Testis (tissue), 3 donors: ENCODE measurements around the gene CINP. TPM values are rescaled to one million over a fixed set of nuclear protein-coding genes. Genes with fewer than 3 reads are reported as not detected.

Experiments used
- DNase-seq: peaks from one replicate; pipeline ENCODE4 v3.0.0-alpha.2; 2019
- H3K27ac ChIP-seq, 2 donors: fragments of 200-600 bp; sonication (generic); one replicate each; pipeline ENCODE4 v1.5.1; 2019
- H3K27me3 ChIP-seq: fragments of 200-600 bp; sonication (generic); one replicate; pipeline ENCODE4 v1.5.1; 2019
- H3K36me3 ChIP-seq: fragments of 200-600 bp; sonication (generic); one replicate; pipeline ENCODE4 v1.5.1; 2017; ENCODE audit warnings: low read depth; ENCODE audit errors: missing control alignments
- H3K4me1 ChIP-seq: fragments of 200-600 bp; sonication (generic); one replicate; pipeline ENCODE4 v1.5.1; 2019
- H3K4me3 ChIP-seq, 2 donors: fragments of 200-600 bp; sonication (generic); one replicate each; pipeline ENCODE4 v1.5.1; 2017 to 2019
- H3K9me3 ChIP-seq: fragments of 200-600 bp; sonication (generic); one replicate; pipeline ENCODE4 v1.5.1; 2017
- CTCF ChIP-seq, 3 experiments: fragments of 450-650 bp in 2 of 3; fragments of 200-600 bp in 1 of 3; sonication (generic) in 1 of 3; IDR thresholded peaks; one replicate each; pipeline ENCODE4 v1.5.1; 2016 to 2019; ENCODE audit warnings: antibody characterized with exemption in 3 of 3, mild to moderate bottlenecking in 2 of 3, moderate library complexity in 1 of 3
- POLR2A ChIP-seq: fragments of 450-650 bp; IDR thresholded peaks from one replicate; pipeline ENCODE4 v1.6.1; 2017; ENCODE audit warnings: antibody characterized with exemption, mild to moderate bottlenecking, moderate library complexity
- WGBS, 2 donors: methylation state at CpG; one replicate each; pipeline ENCODE4 v1.1.5; 2018; 5-methylcytosine and 5-hydroxymethylcytosine counted together
- intact Hi-C: fragments of 100-400 bp; cut with DNase I; formaldehyde crosslinking; loops from one replicate; pipeline ENCODE4 v1.15.1; 2023; ENCODE audit warnings: low total_unique reads
- polyA plus RNA-seq: library from polyadenylated mRNA; stranded (reverse); fragments of 350-450 nt; fragmentation: Illumina TruSeq; extraction: RNeasy Lipid Tissue Mini Kit (QIAGEN cat#74804); gene quantifications from one replicate; pipeline ENCODE4 v1.2.3, GENCODE V29; 2014; ENCODE audit warnings: low read depth, low replicate concordance; ENCODE audit not compliant: insufficient read depth
- total RNA-seq, 2 donors: library from RNA; depleted of rRNA; stranded (reverse); fragments of >200 nt; gene quantifications; one replicate each; pipeline ENCODE4 v1.2.3, GENCODE V29; 2016

The CINP gene
- total and polyA plus RNA-seq, 3 donors from 2014 or later, result 55.1 to 80.6 (median 70.1) TPM

DNA sequence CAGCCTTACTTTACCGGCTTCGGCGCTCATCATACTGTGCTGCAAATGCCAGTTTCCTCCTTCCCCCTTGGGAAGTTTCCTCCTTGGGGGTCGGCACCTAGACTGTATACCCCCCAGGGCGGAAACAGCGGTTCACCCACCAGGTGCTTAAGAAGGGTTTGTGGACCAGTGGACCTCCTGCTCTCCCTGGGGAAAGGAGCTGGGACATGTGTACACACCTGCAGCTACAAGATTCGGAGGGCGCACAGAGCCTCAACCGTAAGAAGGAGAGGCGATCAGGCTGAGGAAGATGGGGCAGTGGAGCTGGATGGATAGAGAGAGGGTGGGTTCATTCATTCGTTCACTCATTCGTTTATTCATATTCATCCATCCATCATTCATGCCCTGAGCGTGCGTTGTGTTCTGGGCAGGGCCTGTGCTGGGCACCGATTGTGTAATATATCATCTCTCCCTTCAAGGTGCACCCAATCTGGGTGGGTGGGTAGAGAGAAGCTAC is 43.9 kb downstream of the CINP start:
- no peaks in the 10 kb centered on the region for H3K27me3 ChIP-seq
- no peak for DNase-seq
- H3K4me3 ChIP-seq, result peak overlapping the region; percentile 84 to 85
- intact Hi-C loops, result no loop called here
- peak overlapping the region; percentile 89 to 98 for H3K27ac ChIP-seq
- no peaks in the 10 kb centered on the region for H3K36me3 ChIP-seq
- WGBS, 2 donors, result 43 to 49% methylated on average over 13 to 15 of the region's 15 CpGs
- H3K9me3 ChIP-seq, result no peaks in the 10 kb centered on the region
- peaks cover 55% of the 10 kb centered on the region for H3K4me1 ChIP-seq
- TF ChIP-seq CTCF (IDR thresholded peaks at IDR 0.05) (no peak), POLR2A (no peak)

GRCh38 chr14:102317564-102318248 is 45.0 kb downstream of the CINP start:
- WGBS, 2 donors, result 38 to 47% methylated on average over 12 of the region's 12 CpGs
- intact Hi-C loops, result no loop called here
- Histone ChIP-seq H3K4me3 (peak overlapping the region; percentile 57 to 61), H3K9me3 (no peaks in the 10 kb centered on the region), H3K27me3 (no peaks in the 10 kb centered on the region), H3K4me1 (peaks cover 47% of the 10 kb centered on the region), H3K36me3 (no peaks in the 10 kb centered on the region), H3K27ac (peak overlapping the region; percentile 73 to 98)
- peak in 1 of 3 experiments; percentile 20 for TF ChIP-seq CTCF (IDR thresholded peaks at IDR 0.05)
- TF ChIP-seq POLR2A, result no peak
- DNase-seq, result peak; percentile 84

GRCh38 chr14:102316743-102317563 is 45.7 kb downstream of the CINP start:
- Histone ChIP-seq H3K27me3 (no peaks in the 10 kb centered on the region), H3K27ac (peak overlapping the region; percentile 73 to 98), H3K4me3 (peak overlapping the region; percentile 57 to 61), H3K36me3 (no peaks in the 10 kb centered on the region), H3K4me1 (peaks cover 40% of the 10 kb centered on the region), H3K9me3 (no peaks in the 10 kb centered on the region)
- intact Hi-C loops, result no loop called here
- 1% methylated on average over 49 to 54 of the region's 54 CpGs for WGBS, 2 donors
- peak; percentile 96 for DNase-seq
- TF ChIP-seq CTCF (IDR thresholded peaks at IDR 0.05) (peak; percentile 75 to 95 (median 87)), POLR2A (no peak)

GRCh38 chr14:102316338-102316742 is 46.4 kb downstream of the CINP start:
- Histone ChIP-seq H3K27me3 (no peaks in the 10 kb centered on the region), H3K4me3 (peak overlapping the region; percentile 57 to 61), H3K9me3 (no peaks in the 10 kb centered on the region), H3K27ac (peak overlapping the region; percentile 73 to 98), H3K36me3 (no peaks in the 10 kb centered on the region), H3K4me1 (peaks cover 34% of the 10 kb centered on the region)
- DNase-seq, result peak; percentile 67
- intact Hi-C loops, result no loop called here
- TF ChIP-seq CTCF (IDR thresholded peaks at IDR 0.05) (peak in 1 of 3 experiments; percentile 13), POLR2A (no peak)
- WGBS, 2 donors, result 0 to 2% methylated on average over 10 of the region's 10 CpGs
